Gastroesophageal sphincter (tissue), 3 donors: ENCODE measurements around the gene FOXN1.

ENCODE experiments used
- POLR2A ChIP-seq, 2 donors: fragments of 450-650 bp; IDR thresholded peaks; one replicate each; pipeline ENCODE4 v1.6.1; 2017; ENCODE audit warnings: antibody characterized with exemption in 2 of 2, mild to moderate bottlenecking in 2 of 2, moderate library complexity in 1 of 2
- POLR2AphosphoS5 ChIP-seq: sonication (generic); formaldehyde crosslinking; IDR thresholded peaks from one replicate; pipeline ENCODE4 v1.6.1; 2017; ENCODE audit warnings: antibody characterized with exemption
- TF ChIP-seq, protein P1 (sequence below), 4 experiments: fragments of 200-600 bp in 2 of 4; fragments of 450-650 bp in 2 of 4; sonication (generic) in 1 of 4; IDR thresholded peaks; one replicate each; pipeline ENCODE4 v1.5.1; 2017 to 2019; ENCODE audit warnings: antibody characterized with exemption in 4 of 4, mild to moderate bottlenecking in 2 of 4, moderate library complexity in 2 of 4

DNA sequence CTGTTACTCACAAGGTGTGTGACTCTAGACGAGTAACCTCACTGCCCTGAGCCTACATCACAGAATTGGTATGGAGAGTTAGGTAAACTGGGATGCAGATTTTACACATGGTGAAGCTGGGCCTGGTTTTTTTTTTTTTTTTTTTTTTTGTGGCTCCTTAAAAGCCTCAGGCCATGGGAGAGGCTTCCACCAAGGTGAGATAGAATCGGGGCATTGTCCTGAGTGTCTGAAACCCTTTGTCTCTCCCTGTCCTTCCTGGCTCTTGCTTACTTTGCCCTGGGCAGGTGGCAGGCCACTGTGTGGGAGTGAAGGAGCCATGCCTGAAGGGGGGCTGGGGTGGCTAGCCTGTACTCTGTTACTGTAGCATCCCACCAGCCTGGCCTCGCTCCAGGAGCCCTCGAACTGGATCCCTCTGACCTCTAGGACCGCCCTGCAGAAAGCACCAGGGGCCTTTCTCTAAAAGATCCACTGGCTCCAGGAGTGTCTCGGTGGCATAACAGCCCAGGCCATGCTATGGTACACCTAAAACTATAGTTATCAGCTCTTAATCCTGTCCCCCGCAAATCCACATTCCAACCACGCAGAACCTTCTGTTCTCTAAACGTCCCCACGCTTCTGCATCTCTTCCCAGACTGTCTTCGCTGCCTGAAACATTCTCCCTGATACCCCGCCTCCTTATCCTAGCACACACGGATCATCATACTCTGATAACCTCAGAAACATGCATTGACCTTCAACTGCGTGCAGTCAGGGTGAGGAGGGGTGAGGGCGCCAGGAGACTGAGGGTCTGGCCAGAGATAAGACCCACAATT is 34.4 kb upstream of the FOXN1 start:
- TF ChIP-seq, protein P1, sequence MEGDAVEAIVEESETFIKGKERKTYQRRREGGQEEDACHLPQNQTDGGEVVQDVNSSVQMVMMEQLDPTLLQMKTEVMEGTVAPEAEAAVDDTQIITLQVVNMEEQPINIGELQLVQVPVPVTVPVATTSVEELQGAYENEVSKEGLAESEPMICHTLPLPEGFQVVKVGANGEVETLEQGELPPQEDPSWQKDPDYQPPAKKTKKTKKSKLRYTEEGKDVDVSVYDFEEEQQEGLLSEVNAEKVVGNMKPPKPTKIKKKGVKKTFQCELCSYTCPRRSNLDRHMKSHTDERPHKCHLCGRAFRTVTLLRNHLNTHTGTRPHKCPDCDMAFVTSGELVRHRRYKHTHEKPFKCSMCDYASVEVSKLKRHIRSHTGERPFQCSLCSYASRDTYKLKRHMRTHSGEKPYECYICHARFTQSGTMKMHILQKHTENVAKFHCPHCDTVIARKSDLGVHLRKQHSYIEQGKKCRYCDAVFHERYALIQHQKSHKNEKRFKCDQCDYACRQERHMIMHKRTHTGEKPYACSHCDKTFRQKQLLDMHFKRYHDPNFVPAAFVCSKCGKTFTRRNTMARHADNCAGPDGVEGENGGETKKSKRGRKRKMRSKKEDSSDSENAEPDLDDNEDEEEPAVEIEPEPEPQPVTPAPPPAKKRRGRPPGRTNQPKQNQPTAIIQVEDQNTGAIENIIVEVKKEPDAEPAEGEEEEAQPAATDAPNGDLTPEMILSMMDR (IDR thresholded peaks at IDR 0.05) = no peak
- TF ChIP-seq POLR2AphosphoS5 (no peak), POLR2A (IDR thresholded peaks at IDR 0.05) (no peak)
